ENCODE measurements around the gene PAQR5.
A peak's percentile ranks its signal among the peaks of the same experiment; 100 is the strongest.

The PAQR5 gene

DNA sequence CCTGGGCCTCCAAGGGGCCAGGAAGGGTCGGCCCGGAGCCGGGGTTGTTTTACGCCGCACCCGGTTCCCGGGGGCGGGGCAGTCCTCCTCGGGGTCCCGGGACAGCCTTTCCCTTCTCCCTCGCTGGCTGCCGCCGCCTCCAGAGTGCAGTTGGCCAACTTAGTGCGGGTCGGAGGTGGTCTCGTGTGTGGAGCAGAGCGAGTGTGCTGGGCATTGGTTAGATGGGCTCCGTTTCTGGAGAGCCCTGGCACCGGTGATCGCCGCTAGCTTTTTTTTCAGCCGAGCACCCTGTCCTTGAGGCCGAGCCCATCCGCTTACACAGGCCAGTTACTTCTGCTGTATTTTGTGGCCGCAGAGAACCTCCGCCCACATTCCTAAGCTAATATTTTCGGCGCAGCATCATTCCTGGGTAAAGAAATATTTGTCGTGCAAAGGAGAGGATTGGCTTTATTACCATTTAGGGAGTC lies 116.0 kb downstream of the PAQR5 start:
- Histone ChIP-seq H3K9ac (ENCODE audit: low read length) (peak overlapping the region; percentile 89), H3K4ac (ENCODE audit: low read depth, low read length) (peak overlapping the region; percentile 77), H3K4me3 (ENCODE audit: low read depth, low read length) (peak overlapping the region; percentile 98), H2BK5ac (ENCODE audit: low read depth, low read length, poor library complexity) (peak overlapping the region; percentile 73), H2BK120ac (ENCODE audit: insufficient read depth, low read length, poor library complexity) (peak overlapping the region; percentile 72), H4K91ac (ENCODE audit: low read depth, low read length) (peak overlapping the region; percentile 91), H3K4me2 (ENCODE audit: low read length) (peak overlapping the region; percentile 94), H2BK12ac (ENCODE audit: low read length) (no peak overlapping the region), H4K8ac (ENCODE audit: low read depth, low read length) (peak overlapping the region; percentile 85), H3K36me3 (ENCODE audit: control insufficient read depth in 1 of 2, insufficient read depth in 2 of 2, low read length in 2 of 2) (peaks cover 2 to 13% of the 10 kb centered on the region in 2 experiments), H3K4me1 (ENCODE audit: control insufficient read depth in 1 of 2, insufficient read depth in 2 of 2, low read length in 2 of 2) (peaks cover 7% of the 10 kb centered on the region in 2 experiments), H2AFZ (ENCODE audit: insufficient read depth, low read length, poor library complexity) (peak overlapping the region; percentile 61), H3K27ac (ENCODE audit: low read depth, low read length) (peak overlapping the region; percentile 81), H2AK5ac (ENCODE audit: low read length) (peak overlapping the region; percentile 19), H3K79me1 (ENCODE audit: low read length) (peaks cover 8% of the 10 kb centered on the region), H3K79me2 (ENCODE audit: control insufficient read depth, insufficient read depth, low read length, poor library complexity) (peaks cover 8% of the 10 kb centered on the region), H3K18ac (ENCODE audit: low read length) (peak overlapping the region; percentile 94), H3K14ac (ENCODE audit: low read length) (peak overlapping the region; percentile 86), H3K23ac (ENCODE audit: low read length) (no peak overlapping the region), H4K12ac (ENCODE audit: low read depth, low read length) (peak overlapping the region; percentile 58), H3K27me3 (ENCODE audit: insufficient read depth, low read length) (no peaks in the 10 kb centered on the region), H3K9me3 (ENCODE audit: insufficient read depth, low read depth, low read length) (no peaks in the 10 kb centered on the region)
- peak; percentile 72 to 88 for DNase-seq
- no CpG with 5 or more reads among the region's 29 CpGs for WGBS (ENCODE audit: extremely low coverage, insufficient coverage, insufficient read length)

- no CpG with 5 or more reads among the region's 3 CpGs for WGBS (ENCODE audit: extremely low coverage, insufficient coverage, insufficient read length)
- no peak overlapping the region for H4K91ac ChIP-seq (ENCODE audit: low read depth, low read length)
- peaks cover 7% of the 10 kb centered on the region in 2 experiments for H3K4me1 ChIP-seq (ENCODE audit: control insufficient read depth in 1 of 2, insufficient read depth in 2 of 2, low read length in 2 of 2)
- H4K12ac ChIP-seq (ENCODE audit: low read depth, low read length): no peak overlapping the region
- peaks cover 6 to 16% of the 10 kb centered on the region in 2 experiments for H3K36me3 ChIP-seq (ENCODE audit: control insufficient read depth in 1 of 2, insufficient read depth in 2 of 2, low read length in 2 of 2)
- no peak overlapping the region for H2AK5ac ChIP-seq (ENCODE audit: low read length)
- H3K14ac ChIP-seq (ENCODE audit: low read length): no peak overlapping the region
- H2BK5ac ChIP-seq (ENCODE audit: low read depth, low read length, poor library complexity): no peak overlapping the region
- H3K18ac ChIP-seq (ENCODE audit: low read length): no peak overlapping the region
- H3K4ac ChIP-seq (ENCODE audit: low read depth, low read length): peak overlapping the region; percentile 24
- no peak overlapping the region for H2BK12ac ChIP-seq (ENCODE audit: low read length)
- no peak overlapping the region for H3K27ac ChIP-seq (ENCODE audit: low read depth, low read length)
- no peak overlapping the region for H3K23ac ChIP-seq (ENCODE audit: low read length)
- H3K79me2 ChIP-seq (ENCODE audit: control insufficient read depth, insufficient read depth, low read length, poor library complexity): peaks cover 8% of the 10 kb centered on the region
- H3K4me3 ChIP-seq (ENCODE audit: low read depth, low read length): no peak overlapping the region
- DNase-seq: no peak
- no peak overlapping the region for H2BK120ac ChIP-seq (ENCODE audit: insufficient read depth, low read length, poor library complexity)
- H2AFZ ChIP-seq (ENCODE audit: insufficient read depth, low read length, poor library complexity): no peak overlapping the region
- no peaks in the 10 kb centered on the region for H3K9me3 ChIP-seq (ENCODE audit: insufficient read depth, low read depth, low read length)
- H3K79me1 ChIP-seq (ENCODE audit: low read length): peaks cover 8% of the 10 kb centered on the region
- H3K9ac ChIP-seq (ENCODE audit: low read length): no peak overlapping the region
- H3K4me2 ChIP-seq (ENCODE audit: low read length): peak overlapping the region; percentile 39
- H3K27me3 ChIP-seq (ENCODE audit: insufficient read depth, low read length): no peaks in the 10 kb centered on the region
- no peak overlapping the region for H4K8ac ChIP-seq (ENCODE audit: low read depth, low read length)
Observed at GRCh38 chr15:69415381-69415780, 116.7 kb downstream of the PAQR5 start.

DNA sequence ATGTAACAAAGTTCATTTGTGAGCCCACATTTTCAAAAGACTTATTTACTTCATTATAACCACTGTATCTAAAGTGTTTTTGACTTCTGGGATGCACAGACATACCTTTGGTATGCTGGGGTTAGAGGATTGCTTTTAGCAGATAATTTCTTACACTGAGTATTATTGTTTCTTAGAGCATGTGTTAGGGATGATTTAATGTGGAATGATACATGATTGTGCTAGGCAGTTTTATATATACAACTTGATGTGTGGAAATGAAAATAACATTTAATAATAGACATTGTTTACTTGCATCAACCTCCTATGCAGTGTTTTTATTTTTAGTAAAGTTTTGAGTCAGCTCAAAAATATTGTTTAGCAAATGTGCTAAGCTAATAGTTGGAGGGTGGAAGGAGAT lies 118.9 kb downstream of the PAQR5 start:
- Histone ChIP-seq H3K27ac (ENCODE audit: low read depth, low read length) (no peak overlapping the region), H2BK5ac (ENCODE audit: low read depth, low read length, poor library complexity) (no peak overlapping the region), H3K9me3 (ENCODE audit: insufficient read depth, low read depth, low read length) (no peaks in the 10 kb centered on the region), H3K4me3 (ENCODE audit: low read depth, low read length) (no peak overlapping the region), H3K36me3 (ENCODE audit: control insufficient read depth in 1 of 2, insufficient read depth in 2 of 2, low read length in 2 of 2) (peaks cover 6 to 21% of the 10 kb centered on the region in 2 experiments), H3K23ac (ENCODE audit: low read length) (no peak overlapping the region), H3K79me2 (ENCODE audit: control insufficient read depth, insufficient read depth, low read length, poor library complexity) (peaks cover 8% of the 10 kb centered on the region), H3K14ac (ENCODE audit: low read length) (no peak overlapping the region), H3K4me2 (ENCODE audit: low read length) (no peak overlapping the region), H3K27me3 (ENCODE audit: insufficient read depth, low read length) (no peaks in the 10 kb centered on the region), H3K4ac (ENCODE audit: low read depth, low read length) (no peak overlapping the region), H4K91ac (ENCODE audit: low read depth, low read length) (no peak overlapping the region), H3K9ac (ENCODE audit: low read length) (no peak overlapping the region), H4K12ac (ENCODE audit: low read depth, low read length) (no peak overlapping the region), H4K8ac (ENCODE audit: low read depth, low read length) (no peak overlapping the region), H2AK5ac (ENCODE audit: low read length) (no peak overlapping the region), H3K18ac (ENCODE audit: low read length) (no peak overlapping the region), H3K79me1 (ENCODE audit: low read length) (peaks cover 8% of the 10 kb centered on the region), H2BK120ac (ENCODE audit: insufficient read depth, low read length, poor library complexity) (no peak overlapping the region), H2BK12ac (ENCODE audit: low read length) (no peak overlapping the region), H3K4me1 (ENCODE audit: control insufficient read depth in 1 of 2, insufficient read depth in 2 of 2, low read length in 2 of 2) (peaks cover 6 to 7% of the 10 kb centered on the region in 2 experiments), H2AFZ (ENCODE audit: insufficient read depth, low read length, poor library complexity) (no peak overlapping the region)
- DNase-seq: no peak

DNA sequence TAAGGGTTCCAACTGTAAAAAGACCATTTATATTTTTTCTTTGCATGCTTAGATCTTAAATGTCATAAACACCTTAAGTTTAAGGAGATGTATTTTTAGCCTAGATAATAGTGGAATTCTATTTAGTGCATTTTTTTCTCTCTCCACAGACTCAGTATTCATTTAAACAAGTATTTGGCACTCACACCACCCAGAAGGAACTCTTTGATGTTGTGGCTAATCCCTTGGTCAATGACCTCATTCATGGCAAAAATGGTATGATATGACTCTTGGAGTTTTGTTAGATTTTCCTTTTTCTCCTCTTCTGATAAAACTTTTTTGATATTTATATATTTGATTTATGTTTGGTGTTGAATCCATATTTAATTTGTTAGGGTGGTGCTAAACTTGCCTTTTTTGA lies 122.8 kb downstream of the PAQR5 start:
- Histone ChIP-seq H4K91ac (ENCODE audit: low read depth, low read length) (no peak overlapping the region), H2BK5ac (ENCODE audit: low read depth, low read length, poor library complexity) (no peak overlapping the region), H3K36me3 (ENCODE audit: control insufficient read depth in 1 of 2, insufficient read depth in 2 of 2, low read length in 2 of 2) (peaks cover 11 to 37% of the 10 kb centered on the region in 2 experiments), H3K27me3 (ENCODE audit: insufficient read depth, low read length) (no peaks in the 10 kb centered on the region), H2BK12ac (ENCODE audit: low read length) (no peak overlapping the region), H2AFZ (ENCODE audit: insufficient read depth, low read length, poor library complexity) (no peak overlapping the region), H2BK120ac (ENCODE audit: insufficient read depth, low read length, poor library complexity) (no peak overlapping the region), H2AK5ac (ENCODE audit: low read length) (no peak overlapping the region), H3K79me1 (ENCODE audit: low read length) (no peaks in the 10 kb centered on the region), H4K12ac (ENCODE audit: low read depth, low read length) (no peak overlapping the region), H3K4me1 (ENCODE audit: control insufficient read depth in 1 of 2, insufficient read depth in 2 of 2, low read length in 2 of 2) (no peaks in the 10 kb centered on the region), H3K9me3 (ENCODE audit: insufficient read depth, low read depth, low read length) (no peaks in the 10 kb centered on the region), H3K4ac (ENCODE audit: low read depth, low read length) (no peak overlapping the region), H3K4me3 (ENCODE audit: low read depth, low read length) (no peak overlapping the region), H3K23ac (ENCODE audit: low read length) (no peak overlapping the region), H4K8ac (ENCODE audit: low read depth, low read length) (no peak overlapping the region), H3K27ac (ENCODE audit: low read depth, low read length) (no peak overlapping the region), H3K9ac (ENCODE audit: low read length) (no peak overlapping the region), H3K79me2 (ENCODE audit: control insufficient read depth, insufficient read depth, low read length, poor library complexity) (peaks cover under 1% of the 10 kb centered on the region), H3K18ac (ENCODE audit: low read length) (no peak overlapping the region), H3K14ac (ENCODE audit: low read length) (no peak overlapping the region), H3K4me2 (ENCODE audit: low read length) (no peak overlapping the region)
- DNase-seq: no peak

Data from trophoblast cell (in vitro differentiated cells and primary cell).